NCI-H2171 treated with DMSO at 0.1 percent for 48 hours (cell line): ENCODE data around the gene RAB3C.

Experiments used
- DNase-seq: peaks from one replicate; lab custom pipeline; 2025; lab: John Stamatoyannopoulos, UW

RAB3C gene

GRCh38 chr5:58885260-58885659 lies 302.4 kb downstream of the RAB3C start:
- DNase-seq: no peak

- peak; percentile 10 for DNase-seq
These were observed 303.7 kb downstream of the RAB3C start for GRCh38 chr5:58886315-58887207.

- no peak for DNase-seq
These were observed 304.4 kb downstream of the RAB3C start for GRCh38 chr5:58887311-58887710.

GRCh38 chr5:58887721-58888409 lies 305.0 kb downstream of the RAB3C start:
- DNase-seq: no peak

- no peak for DNase-seq
These were observed 307.4 kb downstream of the RAB3C start for GRCh38 chr5:58890265-58890664.

- no peak for DNase-seq
These were observed 307.8 kb downstream of the RAB3C start for GRCh38 chr5:58890701-58891085.

GRCh38 chr5:58891086-58891970 lies 308.5 kb downstream of the RAB3C start:
- DNase-seq: peak; percentile 51

GRCh38 chr5:58891971-58892343 lies 309.1 kb downstream of the RAB3C start:
- DNase-seq: no peak

GRCh38 chr5:58893551-58893950 lies 310.7 kb downstream of the RAB3C start:
- no peak for DNase-seq

GRCh38 chr5:58898006-58898405 lies 315.1 kb downstream of the RAB3C start:
- DNase-seq: no peak

- no peak for DNase-seq
These were observed 315.7 kb downstream of the RAB3C start for GRCh38 chr5:58898538-58898937.

GRCh38 chr5:58901271-58901670 lies 318.4 kb downstream of the RAB3C start:
- no peak for DNase-seq

GRCh38 chr5:58902305-58902704 lies 319.4 kb downstream of the RAB3C start:
- DNase-seq: no peak

- no peak for DNase-seq
These were observed 319.9 kb downstream of the RAB3C start for GRCh38 chr5:58902765-58903164.

GRCh38 chr5:58904737-58905136 lies 321.9 kb downstream of the RAB3C start:
- no peak for DNase-seq

- no peak for DNase-seq
These were observed 323.1 kb downstream of the RAB3C start for GRCh38 chr5:58905944-58906343.
